Measurements from ENCODE around the gene TGFBR1. TPM values are rescaled to one million over a fixed set of nuclear protein-coding genes. Genes with fewer than 3 reads are reported as not detected.

Gene TGFBR1
- total RNA-seq, 2 donors from 2014 or later = 8.0 to 15.4 TPM

- H3K36me3 ChIP-seq = peaks cover 20% of the 10 kb centered on the region
- no peaks in the 10 kb centered on the region for H3K27me3 ChIP-seq
- peaks cover 0 to 5% of the 10 kb centered on the region in 2 donors for H3K4me1 ChIP-seq
- no peaks in the 10 kb centered on the region for H3K9me3 ChIP-seq
- H3K27ac ChIP-seq = no peak overlapping the region
- H3K4me3 ChIP-seq = no peak overlapping the region
- no peak for TF ChIP-seq CTCF (IDR thresholded peaks at IDR 0.05)
- no peak for DNase-seq (ENCODE audit: low spot score)
Measured at GRCh38 chr9:99139868-99140267, 35.0 kb downstream of the TGFBR1 start.

GRCh38 chr9:99140685-99141314 lies 35.9 kb downstream of the TGFBR1 start:
- DNase-seq (ENCODE audit: low spot score) = no peak
- Histone ChIP-seq H3K4me3 (no peak overlapping the region), H3K27ac (no peak overlapping the region), H3K36me3 (peaks cover 29% of the 10 kb centered on the region), H3K27me3 (no peaks in the 10 kb centered on the region), H3K9me3 (no peaks in the 10 kb centered on the region), H3K4me1 (peaks cover 0 to 5% of the 10 kb centered on the region in 2 donors)
- peak; percentile 67 to 96 for TF ChIP-seq CTCF (IDR thresholded peaks at IDR 0.05)

GRCh38 chr9:99141849-99142248 lies 36.9 kb downstream of the TGFBR1 start:
- no peak for DNase-seq (ENCODE audit: low spot score)
- H3K36me3 ChIP-seq = peaks cover 34% of the 10 kb centered on the region
- H3K4me1 ChIP-seq = peaks cover 0 to 5% of the 10 kb centered on the region in 2 donors
- H3K4me3 ChIP-seq = no peak overlapping the region
- no peak overlapping the region for H3K27ac ChIP-seq
- no peaks in the 10 kb centered on the region for H3K27me3 ChIP-seq
- H3K9me3 ChIP-seq = no peaks in the 10 kb centered on the region
- TF ChIP-seq CTCF (IDR thresholded peaks at IDR 0.05) = no peak

- Histone ChIP-seq H3K27me3 (no peaks in the 10 kb centered on the region), H3K27ac (no peak overlapping the region), H3K4me3 (no peak overlapping the region), H3K9me3 (no peaks in the 10 kb centered on the region), H3K4me1 (peaks cover 0 to 5% of the 10 kb centered on the region in 2 donors), H3K36me3 (peaks cover 38% of the 10 kb centered on the region)
- no peak for DNase-seq (ENCODE audit: low spot score)
- no peak for TF ChIP-seq CTCF (IDR thresholded peaks at IDR 0.05)
Measured at GRCh38 chr9:99142275-99142674, 37.4 kb downstream of the TGFBR1 start.

- Histone ChIP-seq H3K4me1 (peaks cover 0 to 5% of the 10 kb centered on the region in 2 donors), H3K36me3 (peaks cover 49% of the 10 kb centered on the region)
- DNase-seq (ENCODE audit: low spot score) = no peak
Measured at GRCh38 chr9:99143655-99144054, 38.7 kb downstream of the TGFBR1 start.

More at GRCh38 chr9:99143655-99144054, 38.7 kb downstream of the TGFBR1 start:
- H3K27ac ChIP-seq = no peak overlapping the region
- H3K4me3 ChIP-seq = no peak overlapping the region
- H3K9me3 ChIP-seq = no peaks in the 10 kb centered on the region
- no peaks in the 10 kb centered on the region for H3K27me3 ChIP-seq
- TF ChIP-seq CTCF (IDR thresholded peaks at IDR 0.05) = no peak

All from right atrium auricular region (tissue), 2 donors.